HepG2 (cell line): ENCODE results near the gene MB21D2. TPM values are rescaled to one million over a fixed set of nuclear protein-coding genes. Genes with fewer than 3 reads are reported as not detected.

Experiments used
- ATAC-seq: fragments of 200-7000 bp; cut with Tn5 transposase; 3 replicates; pipeline ENCODE4 v1.9.1; 2020; ENCODE audit warnings: mild to moderate bottlenecking, moderate library complexity
- BruUV-seq: library from RNA; stranded (reverse); fragments of 400-500 nt; replicated peaks from 2 replicates; lab custom pipeline; 2021; lab: Mats Ljungman, UMichigan
- CTCF ChIA-PET: fragments of 300-600 bp; formaldehyde crosslinking; extraction: SDS; loops from one replicate; lab custom pipeline; 2021; ENCODE audit warnings: low total read pairs, inconsistent platforms, low intra/inter-chr PET ratio; lab: Yijun Ruan, JAX
- POLR2A ChIA-PET: fragments of 350-600 bp; sonication (Branson Sonifier 250); formaldehyde crosslinking; loops from one replicate; lab custom pipeline; 2020; ENCODE audit warnings: antibody characterized with exemption, inconsistent platforms; lab: Yijun Ruan, JAX
- DNase-seq: peaks from one replicate; pipeline ENCODE4 v3.0.0-alpha.2; 2015; ENCODE audit warnings: low spot score
- FAIRE-seq: peaks from 3 replicates; lab custom pipeline; 2011; peaks lifted over from hg19 to GRCh38; lab: Jason Lieb, UNC
- H2AFZ ChIP-seq: one replicate; pipeline ENCODE4 v1.6.1; 2011; ENCODE audit warnings: low read length, inconsistent platforms
- H3K27ac ChIP-seq: fragments of 300-600 bp; 3 replicates; pipeline ENCODE4 v1.8.0; 2011; ENCODE audit warnings: mixed run types, mild to moderate bottlenecking, mixed read lengths, low read length, inconsistent platforms; ENCODE audit not compliant: insufficient read depth; ENCODE audit errors: extremely low read length
- H3K27me3 ChIP-seq, 2 experiments: fragments of 200-600 bp in 1 of 2; 2 replicates in 1 of 2; 3 replicates in 1 of 2; pipeline versions ENCODE4 v1.6.0 to v1.8.0; 2011; ENCODE audit warnings: low read length in 2 of 2, mild to moderate bottlenecking in 2 of 2, moderate library complexity in 2 of 2, inconsistent platforms in 1 of 2; ENCODE audit not compliant: insufficient read depth in 2 of 2, control insufficient read depth in 1 of 2
- H3K36me3 ChIP-seq, 2 experiments: fragments of 200-600 bp in 1 of 2; replicated peaks in 1 of 2; 2 replicates in 1 of 2; 3 replicates in 1 of 2; pipeline versions ENCODE4 v1.5.1 to v1.8.0; 2011; ENCODE audit warnings: low read length in 2 of 2, inconsistent platforms in 1 of 2; ENCODE audit not compliant: insufficient read depth in 2 of 2, control insufficient read depth in 1 of 2
- H3K4me1 ChIP-seq: 2 replicates; pipeline ENCODE4 v1.5.1; 2012; ENCODE audit warnings: low read length, inconsistent platforms; ENCODE audit not compliant: insufficient read depth
- H3K4me2 ChIP-seq: 2 replicates; pipeline ENCODE4 v1.6.0; 2011; ENCODE audit warnings: low read depth, low read length, inconsistent platforms
- H3K4me3 ChIP-seq, 3 experiments: fragments of 200-600 bp in 1 of 3; sonication (generic), shearing (Covaris generic) in 1 of 3; replicated peaks in 1 of 3; 2 replicates each; pipeline ENCODE4 v1.5.1; 2011 to 2016; ENCODE audit warnings: low read length in 3 of 3, inconsistent platforms in 2 of 3, low read depth in 2 of 3, mild to moderate bottlenecking in 2 of 3, control low read depth in 1 of 3, mixed read lengths in 1 of 3; ENCODE audit not compliant: insufficient read depth in 1 of 3
- H3K79me2 ChIP-seq: one replicate; pipeline ENCODE4 v1.6.1; 2011; ENCODE audit warnings: low read length, inconsistent platforms; ENCODE audit not compliant: insufficient read depth
- H3K9ac ChIP-seq: 2 replicates; pipeline ENCODE4 v1.6.0; 2011; ENCODE audit warnings: mild to moderate bottlenecking, low read depth, low read length, inconsistent platforms; ENCODE audit not compliant: insufficient read depth
- H3K9me3 ChIP-seq: 2 replicates; pipeline ENCODE4 v1.5.1; 2012; ENCODE audit warnings: mild to moderate bottlenecking, low read length
- H4K20me1 ChIP-seq: 2 replicates; pipeline ENCODE4 v1.6.0; 2011; ENCODE audit warnings: inconsistent platforms, mild to moderate bottlenecking, low read length, moderate library complexity; ENCODE audit not compliant: insufficient read depth
- CENPBD1 ChIP-seq: sonication (generic); formaldehyde crosslinking; IDR thresholded peaks from 2 replicates; pipeline ENCODE4 v1.8.0; 2022; ENCODE audit warnings: missing genetic modification reagents, low read depth, mild to moderate bottlenecking, borderline replicate concordance
- HNRNPL ChIP-seq: fragments of 200-400 bp; formaldehyde crosslinking; IDR thresholded peaks from 2 replicates; pipeline ENCODE4 v1.6.1; 2017; ENCODE audit warnings: mild to moderate bottlenecking, low read depth, low read length
- LBX2 ChIP-seq: sonication (generic); formaldehyde crosslinking; IDR thresholded peaks from 2 replicates; pipeline ENCODE4 v1.5.0; 2020; ENCODE audit warnings: missing genetic modification reagents, mild to moderate bottlenecking, borderline replicate concordance
- MAFF ChIP-seq: IDR thresholded peaks from 2 replicates; pipeline ENCODE4 v1.6.1; 2011; ENCODE audit warnings: low read depth, low read length, improper control_type of control experiment
- MAFK ChIP-seq, 2 experiments: IDR thresholded peaks in 1 of 2; conservative IDR thresholded peaks in 1 of 2; 2 replicates each; pipeline ENCODE4 v1.6.1; 2011; ENCODE audit warnings: improper control_type of control experiment in 2 of 2, low read length in 2 of 2
- POGZ ChIP-seq: sonication (generic); formaldehyde crosslinking; IDR thresholded peaks from 2 replicates; pipeline ENCODE4 v1.4.0; 2020; ENCODE audit warnings: mild to moderate bottlenecking, missing genetic modification reagents
- ZNF576 ChIP-seq: sonication (generic); formaldehyde crosslinking; IDR thresholded peaks from 2 replicates; pipeline ENCODE4 v1.4.0; 2020; ENCODE audit warnings: mild to moderate bottlenecking, missing genetic modification reagents
- ZNF761 ChIP-seq: sonication (generic); formaldehyde crosslinking; conservative IDR thresholded peaks from 2 replicates; pipeline ENCODE4 v1.4.0; 2020; ENCODE audit warnings: mild to moderate bottlenecking, missing genetic modification reagents
- WGBS: methylation state at CpG from one replicate; pipeline ENCODE4 v1.1.6; 2017; ENCODE audit warnings: low lambda C conversion rate; 5-methylcytosine and 5-hydroxymethylcytosine counted together
- in situ Hi-C: cut with HindIII; loops from 2 replicates; pipeline ENCODE4 v1.10.0; 2017; ENCODE audit warnings: low pct_unique_long_range_greater_than_20kb; ENCODE audit not compliant: extremely low pct_ligation_motif_present
- intact Hi-C: fragments of 100-400 bp; cut with micrococcal nuclease; formaldehyde crosslinking; loops from one replicate; pipeline ENCODE4 v1.10.0; 2022; ENCODE audit not compliant: unreplicated experiment
- polyA plus RNA-seq, 8 experiments: library from polyadenylated mRNA; depleted of rRNA in 3 of 8; stranded (reverse) in 7 of 8; unstranded in 1 of 8; fragments of >200 nt; fragmentation: Illumina TruSeq in 4 of 8; extraction: Trizol in 4 of 8; gene quantifications; 2 replicates each; pipeline versions ENCODE4 v1.2.1 to v1.2.3, GENCODE V29; 2011 to 2016; ENCODE audit warnings: low read depth in 4 of 8, missing spikeins in 1 of 8, mixed read lengths in 1 of 8; ENCODE audit not compliant: insufficient read depth in 1 of 8
- total RNA-seq, 5 experiments: library from RNA; depleted of rRNA; stranded (reverse); fragments of >200 nt; fragmentation: Illumina TruSeq; extraction: Trizol; gene quantifications; 2 replicates each; pipeline ENCODE4 v1.2.3, GENCODE V29; 2016; ENCODE audit warnings: low read depth in 1 of 5
- TF ChIP-seq, protein P1 (sequence below): sonication (generic); formaldehyde crosslinking; IDR thresholded peaks from 2 replicates; pipeline ENCODE4 v1.4.0; 2020; ENCODE audit warnings: missing genetic modification reagents

The MB21D2 gene
- total and polyA plus RNA-seq, 2 of the 13 experiments (the other 11 are each of a cell fraction or from before 2014, with no cell fraction given) = 0.90 to 1.6 TPM

DNA sequence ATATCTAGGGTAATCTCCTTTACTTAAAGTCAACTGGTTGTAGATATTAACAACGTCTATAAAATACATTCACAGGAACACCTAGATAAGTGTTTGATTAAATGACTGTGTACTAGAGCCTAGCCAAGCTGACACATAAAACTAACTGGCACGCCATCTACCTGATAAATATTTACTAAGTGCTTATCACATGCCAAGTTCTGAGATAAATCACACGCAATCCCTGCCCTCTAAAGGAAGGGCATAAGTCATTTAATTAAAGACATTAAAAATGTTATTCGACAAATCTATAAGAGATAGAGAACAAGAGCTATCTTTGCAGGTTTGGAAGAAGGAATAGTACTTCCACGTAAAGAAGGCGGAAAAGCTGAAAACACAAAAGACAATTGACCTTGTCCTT is 11.1 kb upstream of the MB21D2 start:
- Histone ChIP-seq H3K36me3 (no peaks in the 10 kb centered on the region), H3K9ac (no peak overlapping the region), H3K9me3 (no peaks in the 10 kb centered on the region), H3K4me3 (no peak overlapping the region), H3K27me3 (no peaks in the 10 kb centered on the region), H2AFZ (no peak overlapping the region), H3K27ac (no peak overlapping the region), H3K79me2 (no peaks in the 10 kb centered on the region), H3K4me1 (no peaks in the 10 kb centered on the region), H4K20me1 (no peaks in the 10 kb centered on the region), H3K4me2 (no peak overlapping the region)
- POLR2A ChIA-PET = no interaction called here
- intact Hi-C loops (no loop called here), in situ Hi-C loops (no loop called here)
- FAIRE-seq = no peak
- no TSS peak for BruUV-seq
- TF ChIP-seq CENPBD1 (CRISPR knock-in tag) = no peak
- WGBS = 48% methylated on average over 6 of the region's 6 CpGs
- CTCF ChIA-PET = no interaction called here
- no peak for DNase-seq
- ATAC-seq = no peak

GRCh38 chr3:192928016-192928415 is 10.4 kb upstream of the MB21D2 start:
- H3K9me3 ChIP-seq = no peaks in the 10 kb centered on the region
- H3K79me2 ChIP-seq = no peaks in the 10 kb centered on the region
- intact Hi-C loops (no loop called here), in situ Hi-C loops (no loop called here)
- H3K9ac ChIP-seq = no peak overlapping the region
- H3K27me3 ChIP-seq = no peaks in the 10 kb centered on the region
- no peak for DNase-seq
- H3K27ac ChIP-seq = no peak overlapping the region
- no peak overlapping the region for H3K4me2 ChIP-seq
- no TSS peak for BruUV-seq
- H3K4me3 ChIP-seq = no peak overlapping the region
- H3K36me3 ChIP-seq = no peaks in the 10 kb centered on the region
- FAIRE-seq = no peak
- POLR2A ChIA-PET = no interaction called here
- no peaks in the 10 kb centered on the region for H3K4me1 ChIP-seq
- no peak for ATAC-seq
- H2AFZ ChIP-seq = no peak overlapping the region
- TF ChIP-seq LBX2 (no peak), ZNF576 (CRISPR knock-in tag) (no peak), HNRNPL (no peak), ZNF761 (CRISPR knock-in tag) (no peak), MAFF (peak; percentile 61), POGZ (no peak), MAFK (conservative IDR thresholded peaks at IDR 0.05 in 1 of 2, IDR thresholded peaks at IDR 0.05 in 1 of 2; ENCODE audit: low read length in 2 of 2) (peak; percentile 51 to 76; a peak in 3 of 4 replicates)
- TF ChIP-seq, protein P1, sequence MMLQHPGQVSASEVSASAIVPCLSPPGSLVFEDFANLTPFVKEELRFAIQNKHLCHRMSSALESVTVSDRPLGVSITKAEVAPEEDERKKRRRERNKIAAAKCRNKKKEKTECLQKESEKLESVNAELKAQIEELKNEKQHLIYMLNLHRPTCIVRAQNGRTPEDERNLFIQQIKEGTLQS = no peak
- TF ChIP-seq, all 625 proteins: peak for 2
- CTCF ChIA-PET = no interaction called here
- H4K20me1 ChIP-seq = no peaks in the 10 kb centered on the region
